ENCODE measurements around the gene CBX1.
"Not testable (repeated sequence)": the region's sequence is repeated elsewhere in the genome, so short reads cannot be mapped to it uniquely, and the experiment has no call there.

Gene CBX1

GRCh38 chr17:48123111-48123510 is 21.8 kb upstream of the CBX1 start:
- DNase-seq (ENCODE audit: low spot score), result no peak

DNA sequence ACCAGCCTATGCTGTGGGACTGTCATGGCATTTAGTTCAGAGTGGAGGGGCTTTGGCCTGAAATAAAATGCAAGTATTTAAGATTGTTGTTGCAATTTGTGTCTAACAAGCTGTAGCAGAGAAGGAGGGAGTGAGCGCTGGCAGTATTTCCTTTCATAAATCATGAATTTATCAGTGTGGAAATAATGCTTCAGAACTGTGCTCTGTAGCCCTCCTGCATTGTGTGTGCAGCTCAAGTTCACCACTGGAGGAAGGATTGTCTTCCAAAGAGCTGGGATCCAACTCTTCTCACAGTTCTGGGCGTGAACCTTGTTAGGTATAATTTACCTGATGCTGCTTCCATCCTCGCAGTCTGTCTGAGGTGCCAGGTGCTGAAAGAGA is 21.4 kb upstream of the CBX1 start:
- DNase-seq (ENCODE audit: low spot score), result no peak

DNA sequence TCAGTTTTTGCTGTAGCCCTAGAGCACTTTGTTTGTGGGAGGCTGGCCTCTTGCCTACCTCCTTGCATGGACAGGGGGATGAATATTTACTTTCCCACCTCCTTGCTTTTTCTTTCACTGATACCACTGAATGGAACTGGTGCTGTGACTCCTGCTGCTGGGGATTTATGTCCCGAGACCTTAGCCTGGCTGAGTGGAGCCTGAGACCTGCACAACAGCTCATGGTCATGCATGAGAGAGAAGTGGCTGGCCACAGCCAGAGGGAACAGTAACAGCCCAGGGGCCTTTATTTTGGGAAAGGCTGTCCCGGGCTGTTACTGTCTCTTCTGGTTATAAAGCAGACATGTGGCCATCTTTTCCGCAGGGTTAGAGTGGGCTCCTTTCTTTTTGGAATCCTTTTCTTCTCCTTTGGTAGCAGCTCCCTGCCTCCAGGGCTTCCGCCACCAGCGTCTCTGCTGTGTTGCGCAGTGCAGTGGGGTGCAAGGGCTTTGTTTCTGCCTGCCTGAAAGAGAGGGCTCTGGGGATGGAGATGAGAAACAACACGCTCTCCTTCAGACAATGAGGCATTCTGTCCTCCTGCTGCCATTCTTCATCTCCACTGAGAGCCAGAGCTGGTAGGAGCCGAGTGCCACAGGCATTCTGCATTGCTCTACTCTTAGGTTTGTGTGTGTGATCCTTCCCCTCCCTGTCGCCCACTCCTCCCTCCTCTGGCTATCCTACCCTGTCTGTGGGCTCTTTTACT is 20.8 kb upstream of the CBX1 start:
- no peak for DNase-seq (ENCODE audit: low spot score)

DNA sequence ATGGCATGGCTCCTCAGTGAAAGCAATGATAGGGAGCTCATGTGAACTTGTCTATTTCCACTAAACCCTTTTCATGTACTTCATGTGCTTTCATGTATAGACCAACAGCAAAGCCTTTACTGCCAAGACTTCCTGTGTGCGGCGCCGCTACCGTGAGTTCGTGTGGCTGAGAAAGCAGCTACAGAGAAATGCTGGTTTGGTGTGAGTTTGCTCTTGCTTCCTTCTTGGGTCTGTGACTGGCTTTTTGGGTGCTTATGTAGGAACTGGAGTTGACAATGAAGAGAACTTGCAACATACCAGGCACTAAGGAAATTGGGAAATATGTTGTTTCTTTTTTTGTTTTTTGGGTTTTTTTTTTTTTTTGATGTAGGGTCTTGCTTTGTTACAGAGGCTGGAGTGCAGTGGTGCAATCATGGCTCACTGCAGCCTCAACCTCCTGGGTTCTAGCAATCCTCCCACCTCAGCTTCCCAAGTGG is 12.0 kb upstream of the CBX1 start:
- no peak for DNase-seq (ENCODE audit: low spot score)

DNA sequence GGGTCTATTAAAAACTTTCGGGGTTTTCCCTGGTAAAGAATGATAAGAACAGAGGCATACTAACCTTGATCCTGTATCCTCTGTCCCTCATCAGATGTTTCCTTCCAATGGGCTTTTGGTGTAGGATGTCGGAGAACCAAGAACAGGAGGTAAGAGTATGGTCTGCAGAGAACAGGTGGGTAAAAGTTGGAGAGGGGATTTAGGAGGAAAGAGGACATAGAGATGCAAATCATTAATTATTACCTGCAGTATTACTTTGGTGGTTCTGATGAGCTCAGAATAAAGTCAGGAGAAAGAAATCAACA is 10.6 kb upstream of the CBX1 start:
- DNase-seq (ENCODE audit: low spot score), result no peak

DNA sequence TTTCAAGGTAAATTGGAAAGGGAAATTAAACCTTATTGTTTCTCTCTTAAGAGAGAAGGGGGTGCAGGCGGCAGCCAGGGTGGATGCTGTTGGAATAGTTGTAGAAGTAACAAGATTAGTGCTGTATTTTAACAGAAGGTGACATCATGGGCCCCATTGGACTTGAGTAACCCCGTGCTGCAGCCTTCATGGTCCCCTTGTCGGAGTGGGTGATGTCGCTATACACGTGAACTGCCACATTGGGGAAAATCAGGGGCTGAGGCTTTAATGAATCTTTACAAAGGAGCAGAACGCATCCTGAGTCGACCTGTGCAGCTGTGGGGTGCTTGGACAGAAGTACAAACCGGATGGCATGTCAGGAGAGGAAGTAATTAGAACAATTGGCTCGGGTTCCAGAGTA is 9.5 kb upstream of the CBX1 start:
- DNase-seq (ENCODE audit: low spot score), result no peak

DNA sequence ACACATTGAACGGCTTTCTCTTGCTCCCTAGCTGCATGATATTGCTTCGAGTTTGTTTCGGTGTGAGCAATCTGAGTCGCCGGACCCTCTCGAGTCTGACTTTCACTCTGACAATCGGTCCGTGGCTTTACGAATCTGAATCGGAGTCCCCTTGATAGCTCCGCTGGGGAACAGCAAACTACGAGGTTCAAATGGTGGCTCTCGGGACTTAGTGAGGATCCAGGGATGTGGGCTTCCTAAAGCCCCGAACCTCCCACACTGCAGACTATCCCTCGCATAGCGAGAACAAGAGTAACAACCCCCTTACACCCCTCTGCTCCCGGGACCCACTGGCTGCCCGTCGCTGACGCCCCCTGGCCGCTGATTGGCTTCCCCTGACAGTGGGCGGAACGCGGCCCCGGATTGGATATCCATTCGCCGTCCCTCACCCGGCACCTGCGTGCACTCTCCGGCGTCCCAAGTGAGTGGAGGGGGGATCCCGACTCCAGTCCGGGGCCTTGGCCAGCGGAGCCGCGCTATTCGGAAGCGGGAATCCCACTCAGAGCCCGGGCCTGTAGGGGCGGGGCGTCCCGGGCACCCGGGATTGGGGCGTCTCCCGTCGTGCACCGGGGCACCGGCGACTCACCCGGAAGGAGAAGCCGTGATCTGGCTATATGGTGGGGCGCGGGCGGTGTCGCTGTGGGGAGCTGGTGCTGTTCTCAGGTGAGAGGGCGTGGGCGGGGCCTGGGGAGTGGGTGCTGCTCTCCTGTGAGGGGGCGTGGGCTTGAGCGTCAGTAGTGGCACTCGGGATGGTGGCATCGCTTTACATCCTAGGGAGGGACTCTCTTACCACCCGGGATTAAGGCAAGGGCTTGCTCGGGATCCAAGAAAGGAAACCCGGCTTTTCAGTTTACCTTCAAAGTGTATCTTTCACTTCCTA is 6.1 kb upstream of the CBX1 start, which contains the start of gene SNX11:
SNX11 (plus strand) TSS at position 630 of the 919 bp plus-strand sequence. CDS start 4,278 bp downstream, outside the sequence.
- peak; percentile 85 for DNase-seq (ENCODE audit: low spot score)

DNA sequence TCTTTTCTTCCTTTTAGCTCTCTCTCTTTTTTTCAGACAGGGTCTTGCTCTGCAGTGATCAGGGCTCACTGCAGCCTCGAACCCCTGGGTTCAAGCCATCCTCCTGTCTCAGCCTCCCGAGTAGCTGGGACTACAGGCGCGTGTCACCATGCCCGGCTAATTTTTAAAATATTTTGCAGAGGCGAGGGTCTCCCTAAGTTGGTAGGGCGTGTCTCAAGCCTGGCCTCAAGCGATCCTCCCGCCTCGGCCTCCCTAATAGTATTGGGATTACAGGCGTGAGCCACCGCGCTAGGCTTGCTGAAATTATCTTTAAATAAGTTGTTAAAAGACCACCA is 5.5 kb upstream of the CBX1 start:
- DNase-seq (ENCODE audit: low spot score), result no peak

DNA sequence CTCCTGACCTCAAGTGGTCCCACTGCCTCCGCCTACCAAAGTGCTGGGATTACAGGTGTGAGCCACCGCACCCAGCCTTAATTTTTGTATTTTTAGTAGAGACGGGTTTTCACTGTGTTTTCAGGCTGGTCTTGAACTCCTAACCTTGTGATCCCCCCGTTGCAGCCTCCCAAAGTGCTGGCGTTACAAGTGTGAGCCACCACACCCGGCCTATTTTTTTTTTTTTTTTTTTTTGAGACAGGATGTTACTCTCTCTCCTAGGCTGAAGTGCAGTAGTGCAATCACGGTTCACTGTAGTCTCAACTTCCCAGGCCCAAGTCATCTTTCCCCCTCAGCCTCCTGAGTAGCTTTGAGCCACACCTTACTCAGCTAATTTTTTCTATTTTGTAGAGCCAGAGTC is 3.2 kb upstream of the CBX1 start:
- no peak for DNase-seq (ENCODE audit: low spot score)

DNA sequence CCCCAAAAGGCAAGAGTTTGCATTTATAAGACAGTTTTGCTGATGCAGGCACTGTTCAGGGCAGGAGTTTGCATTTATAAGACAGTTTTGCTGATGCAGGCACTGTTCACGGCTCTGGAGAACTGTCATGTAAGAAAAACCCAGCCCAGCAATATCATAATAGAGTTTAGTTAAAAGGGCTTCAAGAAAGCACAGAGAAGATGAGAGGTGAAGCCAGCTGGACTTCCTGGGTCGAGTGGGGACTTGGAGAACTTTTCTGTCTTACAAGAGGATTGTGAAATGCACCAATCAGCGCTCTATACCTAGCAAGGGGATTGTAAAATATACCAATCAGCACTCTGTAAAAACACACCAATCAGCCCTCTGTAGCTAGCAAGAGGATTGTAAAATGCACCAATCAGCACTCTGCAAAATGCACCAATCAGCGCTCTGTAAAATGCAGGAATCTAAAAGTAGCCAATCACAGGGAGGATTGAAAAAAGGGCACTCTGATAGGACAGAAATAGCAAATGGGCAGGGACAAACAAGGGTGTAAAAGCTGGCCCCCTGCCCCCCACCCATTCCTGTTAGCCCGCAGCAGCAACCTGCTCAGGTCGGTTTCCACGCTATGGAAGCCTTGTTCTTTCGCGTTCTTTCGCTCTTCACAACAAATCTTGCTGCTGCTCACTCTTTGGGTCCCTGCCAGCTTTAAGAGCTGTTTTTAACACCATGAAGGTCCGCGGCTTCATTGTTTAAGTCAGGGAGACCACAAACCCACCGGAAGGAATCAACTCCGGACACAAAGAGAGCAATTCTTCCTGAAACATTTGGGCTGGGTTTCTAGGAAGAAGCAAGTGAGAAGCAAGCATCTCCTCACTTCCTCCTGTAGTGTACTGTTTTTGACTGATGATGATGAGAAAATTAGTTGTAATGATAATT is 1.8 kb upstream of the CBX1 start:
- peak; percentile 27 for DNase-seq (ENCODE audit: low spot score)

DNA sequence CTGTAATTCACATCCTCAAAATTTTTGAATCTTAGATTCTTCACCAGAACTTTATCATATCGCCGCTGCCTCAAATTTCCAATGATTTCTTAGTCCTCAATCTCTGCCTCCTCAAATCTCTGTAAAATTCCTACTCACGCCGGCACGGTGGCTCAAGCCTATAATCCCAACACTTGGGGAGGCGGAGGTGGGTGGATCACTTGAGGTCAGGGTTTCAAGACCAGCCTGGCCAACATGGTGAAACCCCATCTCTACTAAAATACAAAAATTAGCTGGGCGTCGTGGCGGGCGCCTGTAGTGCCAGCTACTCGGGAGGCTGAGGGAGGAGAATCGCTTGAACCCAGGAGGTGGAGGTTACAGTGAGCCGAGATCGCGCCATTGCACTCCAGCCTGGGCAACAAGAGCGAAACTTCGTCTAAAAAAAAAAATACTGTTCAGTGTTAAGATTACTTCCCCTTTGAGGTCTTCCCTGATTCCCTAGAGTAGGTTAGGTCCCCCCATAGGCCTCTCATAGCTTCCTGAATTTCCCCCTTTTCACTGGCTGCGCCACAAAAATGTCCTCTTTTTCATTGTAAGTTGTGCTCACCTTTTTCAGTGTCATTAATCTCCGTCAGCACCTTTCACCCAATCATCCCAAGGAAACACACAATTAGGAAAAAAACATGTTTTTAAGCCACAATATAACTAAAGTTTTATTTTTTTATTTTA is 919 bp upstream of the CBX1 start:
- no peak for DNase-seq (ENCODE audit: low spot score)

DNA sequence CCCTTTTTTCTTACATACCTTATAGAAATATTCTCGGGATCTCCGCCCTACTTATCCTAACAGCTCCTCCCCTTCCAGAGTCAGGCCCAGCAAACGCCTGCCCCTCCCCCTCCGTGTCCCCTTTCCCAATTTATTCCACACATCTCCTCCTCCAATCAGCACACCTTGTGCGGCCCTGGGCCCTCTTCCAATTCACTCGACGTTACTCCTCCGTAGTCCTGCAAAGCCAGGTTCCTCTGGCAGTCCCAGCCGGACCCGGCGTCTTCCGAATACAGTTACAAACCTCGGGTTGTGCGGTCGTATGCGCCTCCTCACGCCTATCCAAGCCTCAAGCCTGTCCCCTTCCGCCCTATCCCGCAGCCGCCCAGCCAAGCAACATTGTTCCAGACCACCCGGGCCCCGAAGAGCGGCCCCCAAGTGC is 677 bp downstream of the CBX1 start:
- DNase-seq (ENCODE audit: low spot score), result peak; percentile 67

DNA sequence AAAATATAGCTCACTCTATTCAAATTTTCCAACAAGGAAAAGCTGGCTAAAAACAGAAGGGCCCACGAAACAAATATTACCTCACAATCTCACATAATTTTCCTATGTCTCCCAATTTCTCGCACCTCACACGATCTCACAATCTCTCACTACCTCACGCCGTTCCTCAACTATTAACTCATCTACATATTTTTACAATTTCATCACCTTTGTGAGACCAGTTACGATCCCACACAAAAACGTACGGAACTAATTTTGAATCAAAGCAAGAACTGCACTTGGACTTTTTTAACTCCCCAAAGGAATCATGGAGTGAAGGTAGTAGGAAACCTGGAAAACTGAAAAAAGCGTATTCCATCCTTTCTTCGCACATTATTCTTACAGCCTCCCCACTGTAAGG is 1.1 kb downstream of the CBX1 start:
- peak; percentile 73 for DNase-seq (ENCODE audit: low spot score)

- no peak for DNase-seq (ENCODE audit: low spot score)
Observed at GRCh38 chr17:48095611-48096010, 5.7 kb downstream of the CBX1 start.

DNA sequence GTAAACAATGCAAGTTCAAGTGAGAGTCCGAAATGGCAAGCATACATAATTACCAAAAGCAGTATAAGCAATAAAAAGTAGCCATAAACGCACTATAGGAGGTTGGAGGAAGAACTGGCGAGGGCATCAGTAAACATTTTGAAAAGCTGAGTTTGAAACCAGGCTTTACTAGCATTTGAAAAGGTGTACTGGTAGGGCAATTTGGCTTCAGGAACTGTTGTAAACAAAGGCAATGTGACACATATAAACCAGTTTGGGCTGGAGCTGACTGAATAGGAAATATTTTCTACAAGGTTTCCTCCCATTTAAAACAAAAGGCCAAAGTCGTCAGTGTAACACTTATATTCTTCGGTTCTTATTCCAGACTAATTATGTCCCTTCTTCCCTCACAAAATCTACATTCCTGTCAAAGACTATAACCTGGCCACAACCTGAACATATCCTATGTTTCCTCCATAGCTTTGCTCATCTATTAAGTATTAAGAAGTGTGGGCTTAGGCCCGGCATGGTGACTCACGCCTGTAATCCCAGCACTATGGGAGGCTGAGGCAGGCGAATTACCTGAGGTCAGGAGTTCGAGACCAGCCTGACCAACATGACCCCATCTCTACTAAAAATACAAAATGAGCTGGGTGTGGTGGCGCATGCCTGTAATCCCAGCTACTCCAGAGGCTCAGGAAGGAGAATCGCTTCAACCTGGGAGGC is 7.8 kb downstream of the CBX1 start:
- DNase-seq (ENCODE audit: low spot score), result no peak

DNA sequence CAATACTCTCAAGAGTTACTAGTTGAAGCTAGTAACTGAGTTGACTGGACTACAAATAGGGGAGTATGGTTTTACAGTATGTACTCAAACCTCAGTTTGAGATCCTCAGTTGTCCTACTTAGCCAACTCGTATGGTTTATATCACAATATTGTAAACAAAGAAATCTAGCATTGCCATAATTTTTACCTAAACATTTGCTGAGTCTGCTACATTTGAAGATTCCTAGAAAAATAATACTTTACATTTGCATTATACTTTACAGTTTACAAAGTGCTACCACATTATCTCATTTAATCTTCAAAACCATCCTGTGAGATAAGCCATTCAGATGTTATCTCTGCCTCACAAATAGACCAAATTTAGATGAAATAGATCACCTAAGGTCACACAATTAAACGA is 16.3 kb downstream of the CBX1 start:
- DNase-seq (ENCODE audit: low spot score), result no peak

DNA sequence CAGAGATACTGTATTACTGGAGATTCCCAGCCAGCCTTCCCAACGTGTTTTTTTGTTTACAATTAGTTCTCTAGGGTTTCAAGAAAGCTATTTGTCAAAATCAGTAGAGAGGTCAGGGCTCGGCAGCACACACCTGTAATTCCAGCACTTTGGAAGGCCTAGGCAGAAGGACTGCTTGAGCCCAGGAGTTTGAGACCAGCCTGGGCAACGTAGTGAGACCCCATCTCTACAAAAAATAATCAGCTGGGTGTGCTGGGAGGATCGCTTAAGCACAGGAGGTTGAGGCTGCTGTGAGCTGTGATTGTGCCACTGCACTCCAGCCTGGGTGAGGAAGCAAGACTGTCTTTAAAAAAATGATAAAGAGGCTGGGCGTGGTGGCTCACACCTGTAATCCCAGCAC is 19.4 kb downstream of the CBX1 start:
- no peak for DNase-seq (ENCODE audit: low spot score)

DNA sequence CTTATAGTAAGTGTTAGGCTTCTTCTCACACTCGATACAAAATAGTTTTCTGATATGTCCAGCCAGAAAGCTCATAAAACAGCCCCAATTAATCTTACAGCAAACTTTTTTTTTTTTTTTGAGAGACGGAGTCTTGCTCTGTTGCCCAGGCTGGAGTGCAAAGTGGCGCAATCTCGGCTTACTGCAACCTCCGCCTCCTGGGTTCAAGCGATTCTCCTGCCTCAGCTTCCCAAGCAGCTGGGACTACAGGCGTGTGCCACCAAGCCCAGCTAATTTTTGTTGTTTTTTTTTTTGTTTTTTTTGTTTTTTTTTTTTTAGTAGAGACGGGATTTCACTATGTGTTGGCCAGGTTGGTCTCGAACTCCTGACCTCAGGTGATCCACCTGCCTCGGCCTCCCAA is 24.1 kb downstream of the CBX1 start:
- DNase-seq (ENCODE audit: low spot score), result not testable (repeated sequence)

DNA sequence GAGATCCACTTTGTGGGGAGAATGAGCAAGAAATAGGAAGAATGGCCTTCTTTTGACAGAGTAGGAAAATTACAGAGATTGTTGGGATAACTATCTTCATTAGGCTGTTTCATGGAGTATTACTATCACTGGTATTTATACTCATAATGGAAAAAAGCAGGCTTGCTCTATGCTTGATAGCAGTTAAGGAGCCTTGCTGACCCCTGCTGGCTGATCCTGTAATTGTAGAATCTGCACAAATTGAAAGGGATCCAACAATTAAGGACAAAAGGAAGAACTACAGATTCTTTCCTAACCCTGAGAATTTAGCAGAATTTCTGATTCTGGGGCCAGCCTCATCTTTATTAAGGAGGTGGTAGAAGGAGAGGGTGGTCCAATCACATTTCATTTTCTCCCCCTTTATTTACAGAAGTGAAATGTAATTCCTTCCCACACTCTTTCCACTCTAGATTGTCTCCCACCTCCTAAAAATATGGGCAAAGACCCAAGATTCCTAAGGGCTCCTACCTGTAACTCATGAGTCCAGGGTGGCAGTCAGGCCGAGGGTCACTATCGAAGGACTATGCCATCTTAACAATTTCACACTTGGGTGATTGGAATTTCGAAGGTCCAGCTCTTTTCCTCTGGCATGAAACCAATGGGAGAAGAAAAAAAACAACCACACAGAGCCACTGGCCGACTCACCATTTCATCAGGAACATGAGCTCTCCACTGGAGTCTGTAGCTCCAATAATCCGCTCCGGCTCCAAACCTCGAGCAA is 26.8 kb downstream of the CBX1 start:
- DNase-seq (ENCODE audit: low spot score), result peak; percentile 75

DNA sequence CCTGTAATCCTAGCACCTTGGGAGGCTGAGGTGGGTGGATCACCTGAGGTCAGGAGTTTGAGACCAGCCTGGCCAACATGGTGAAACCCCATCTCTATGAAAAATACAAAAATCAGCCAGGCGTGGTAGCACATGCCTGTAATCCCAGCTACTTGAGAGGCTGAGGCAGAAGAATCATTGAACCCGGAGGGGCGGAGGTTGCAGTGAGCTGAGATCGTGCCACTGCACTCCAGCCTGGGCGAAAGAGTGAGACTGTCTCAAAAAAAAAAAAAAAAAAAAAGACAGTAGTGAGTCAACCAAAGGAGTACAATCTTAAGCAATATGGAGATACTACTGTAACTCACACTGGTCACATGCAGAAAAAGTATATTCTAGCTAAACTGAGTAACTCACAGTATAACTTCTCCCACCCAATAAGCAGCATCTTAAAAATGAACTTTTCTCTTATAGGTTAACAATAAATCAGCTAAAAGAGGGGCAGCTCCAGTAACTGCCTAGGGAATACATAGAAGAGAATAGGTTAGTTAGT is 27.6 kb downstream of the CBX1 start:
- not testable (repeated sequence) for DNase-seq (ENCODE audit: low spot score)
